HL-60 (cell line): ENCODE data around the gene BCL2.

ENCODE experiments used
- CTCF ChIP-seq: IDR thresholded peaks from one replicate; pipeline ENCODE4 v1.5.1; 2011; ENCODE audit warnings: low read length, control low read depth, inconsistent platforms; ENCODE audit not compliant: insufficient read depth
- GABPA ChIP-seq: IDR thresholded peaks from 2 replicates; pipeline ENCODE4 v1.6.1; 2012; ENCODE audit warnings: low read depth
- POLR2AphosphoS5 ChIP-seq: IDR thresholded peaks from 2 replicates; pipeline ENCODE4 v1.6.1; 2012; ENCODE audit warnings: low read depth
- REST ChIP-seq: IDR thresholded peaks from 2 replicates; pipeline ENCODE4 v1.6.1; 2012; ENCODE audit warnings: low read depth; ENCODE audit not compliant: insufficient replicate concordance
- SPI1 ChIP-seq: IDR thresholded peaks from 2 replicates; pipeline ENCODE4 v1.6.1; 2012; ENCODE audit warnings: low read depth, mild to moderate bottlenecking, borderline replicate concordance

- TF ChIP-seq CTCF: no peak
- no peak for TF ChIP-seq REST
- no peak for TF ChIP-seq POLR2AphosphoS5
- no peak for TF ChIP-seq GABPA
- no peak for TF ChIP-seq SPI1
Measured at GRCh38 chr18:63301434-63301833, 18.1 kb downstream of the BCL2 start.
